Psoas muscle (tissue), 8 donors: ENCODE measurements around the gene EEF1E1. TPM values are rescaled to one million over a fixed set of nuclear protein-coding genes. Genes with fewer than 3 reads are reported as not detected.

ENCODE experiments used
- ATAC-seq, 4 donors: fragments of 200-7000 bp; cut with Tn5 transposase; one replicate each; pipeline ENCODE4 v1.9.1; 2020; ENCODE audit warnings: moderate library complexity in 3 of 4, mild to moderate bottlenecking in 2 of 4
- DNase-seq, 2 donors: peaks; one replicate each; pipeline ENCODE4 v3.0.0-alpha.2; 2020
- H3K27ac ChIP-seq: fragments of 200-600 bp; one replicate; pipeline ENCODE4 v1.8.0; 2022
- H3K27me3 ChIP-seq, 3 donors: fragments of 200-600 bp in 1 of 3; one replicate each; pipeline versions ENCODE4 v1.6.1 to v1.8.0; 2013 to 2022; ENCODE audit warnings: low read length in 2 of 3, mild to moderate bottlenecking in 2 of 3, moderate library complexity in 1 of 3; ENCODE audit not compliant: insufficient read depth in 3 of 3
- H3K36me3 ChIP-seq, 2 donors: fragments of 200-600 bp in 1 of 2; one replicate each; pipeline versions ENCODE4 v1.6.1 to v1.8.0; 2013 to 2022; ENCODE audit warnings: low read depth in 1 of 2, mild to moderate bottlenecking in 1 of 2, moderate library complexity in 1 of 2; ENCODE audit not compliant: insufficient read depth in 1 of 2
- H3K4me1 ChIP-seq: fragments of 200-600 bp; one replicate; pipeline ENCODE4 v1.8.0; 2022
- H3K4me3 ChIP-seq: fragments of 200-600 bp; one replicate; pipeline ENCODE4 v1.8.0; 2022; ENCODE audit warnings: mild to moderate bottlenecking
- H3K9me3 ChIP-seq: fragments of 200-600 bp; one replicate; pipeline ENCODE4 v1.8.0; 2022
- WGBS, 3 donors: extraction: QIAGEN DNeasy Blood & Tissue Kit; methylation state at CpG; one replicate each; pipeline versions ENCODE4 v1.1.6 to v1.1.7; 2013; 5-methylcytosine and 5-hydroxymethylcytosine counted together
- intact Hi-C, 2 donors: fragments of 100-400 bp; cut with DNase I; formaldehyde crosslinking; loops; one replicate each; pipeline versions ENCODE4 v1.11.0 to v1.14.2; 2022
- polyA plus RNA-seq, 3 donors: library from polyadenylated mRNA; stranded (reverse); fragments of 200-250 nt; gene quantifications; one replicate each; pipeline ENCODE4 v1.2.3, GENCODE V29; 2013
- total RNA-seq, 4 donors: library from RNA; stranded (reverse); fragmentation: NEBNext Ultra II Directional in 2 of 4; extraction: Animal tissue kit (Norgen Biotek cat#: 25700) in 2 of 4; gene quantifications; one replicate each; pipeline versions ENCODE4 v1.2.1 to v1.2.4, GENCODE V29; 2021 to 2023
- TF ChIP-seq, protein P1 (sequence below): fragments of 200-600 bp; IDR thresholded peaks from one replicate; pipeline ENCODE4 v1.8.0; 2022; ENCODE audit warnings: antibody characterized with exemption
- donor health status: healthy with polysubstance abuse.
- donor health status: DM: no; HTN: no; CAD: no; lungs with moderate emphysema.
- donor health status: Bipolar disorder and iron deficiency.
- donor health status: healthy.
- donor health status: DM: yes; HTN: yes; CAD: no.
- donor health status: DM: no; HTN: no; CAD: no.
- donor health status: DM: no; HTN: no; CAD: no.
- donor health status: DM: yes; HTN: yes; CAD: no.

EEF1E1 gene
- total and polyA plus RNA-seq, 7 donors: 12.8 to 24.6 (median 14.0) TPM

DNA sequence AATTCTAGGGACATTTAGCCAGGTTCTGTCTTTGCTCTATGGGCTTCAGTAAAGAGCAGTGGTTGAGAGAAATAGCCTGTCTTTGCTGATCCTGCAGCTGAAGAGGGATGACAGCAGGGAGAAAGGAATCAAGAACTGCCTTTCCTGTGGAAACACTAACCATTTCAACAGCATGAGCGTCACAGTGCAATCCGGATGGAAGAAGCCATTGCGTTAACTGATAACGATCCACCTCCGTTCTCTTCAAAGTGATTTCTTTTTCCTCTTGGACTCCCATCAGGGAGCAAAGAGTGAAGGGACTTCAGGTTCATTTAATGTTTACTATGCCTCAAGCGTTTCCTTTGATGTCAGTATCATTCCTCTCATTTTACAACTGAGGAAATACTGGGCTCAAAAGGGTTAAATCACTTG, 35.2 kb upstream of the EEF1E1 start:
- no peaks in the 10 kb centered on the region for H3K36me3 ChIP-seq
- 31 to 38% (median 34%) methylated on average over 6 of the region's 6 CpGs for WGBS, 3 donors
- H3K27ac ChIP-seq: no peak overlapping the region
- DNase-seq (no peak), ATAC-seq (no peak)
- no peaks in the 10 kb centered on the region for H3K9me3 ChIP-seq
- TF ChIP-seq, protein P1, sequence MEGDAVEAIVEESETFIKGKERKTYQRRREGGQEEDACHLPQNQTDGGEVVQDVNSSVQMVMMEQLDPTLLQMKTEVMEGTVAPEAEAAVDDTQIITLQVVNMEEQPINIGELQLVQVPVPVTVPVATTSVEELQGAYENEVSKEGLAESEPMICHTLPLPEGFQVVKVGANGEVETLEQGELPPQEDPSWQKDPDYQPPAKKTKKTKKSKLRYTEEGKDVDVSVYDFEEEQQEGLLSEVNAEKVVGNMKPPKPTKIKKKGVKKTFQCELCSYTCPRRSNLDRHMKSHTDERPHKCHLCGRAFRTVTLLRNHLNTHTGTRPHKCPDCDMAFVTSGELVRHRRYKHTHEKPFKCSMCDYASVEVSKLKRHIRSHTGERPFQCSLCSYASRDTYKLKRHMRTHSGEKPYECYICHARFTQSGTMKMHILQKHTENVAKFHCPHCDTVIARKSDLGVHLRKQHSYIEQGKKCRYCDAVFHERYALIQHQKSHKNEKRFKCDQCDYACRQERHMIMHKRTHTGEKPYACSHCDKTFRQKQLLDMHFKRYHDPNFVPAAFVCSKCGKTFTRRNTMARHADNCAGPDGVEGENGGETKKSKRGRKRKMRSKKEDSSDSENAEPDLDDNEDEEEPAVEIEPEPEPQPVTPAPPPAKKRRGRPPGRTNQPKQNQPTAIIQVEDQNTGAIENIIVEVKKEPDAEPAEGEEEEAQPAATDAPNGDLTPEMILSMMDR: no peak
- no peak overlapping the region for H3K4me3 ChIP-seq
- no peaks in the 10 kb centered on the region for H3K4me1 ChIP-seq
- intact Hi-C loops: no loop called here
- peaks cover 0 to 4% (median 2%) of the 10 kb centered on the region in 3 donors for H3K27me3 ChIP-seq

DNA sequence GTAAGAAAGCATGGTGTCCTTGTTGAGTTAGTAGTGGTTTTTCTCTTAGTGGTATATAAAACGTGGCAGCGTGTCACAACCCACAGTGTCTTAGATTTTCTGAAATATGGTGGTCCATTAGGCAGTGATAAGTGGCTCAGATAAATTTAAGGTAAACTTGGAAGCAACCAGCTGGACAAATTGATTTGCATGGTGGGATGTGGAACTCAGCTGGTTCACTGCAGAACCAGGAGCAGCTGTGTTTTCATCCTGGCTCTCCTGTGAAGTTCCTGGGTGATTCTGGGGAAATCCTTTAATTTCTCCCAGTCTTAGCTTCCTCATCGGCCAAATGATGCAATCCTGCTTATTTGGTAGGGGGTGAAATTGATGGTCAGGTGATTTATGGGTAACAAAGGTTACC, 32.9 kb upstream of the EEF1E1 start:
- DNase-seq (no peak), ATAC-seq (no peak)
- 31 to 53% (median 40%) methylated on average over 3 of the region's 3 CpGs for WGBS, 3 donors
- TF ChIP-seq, protein P1: no peak
- Histone ChIP-seq H3K4me1 (no peaks in the 10 kb centered on the region), H3K27me3 (peaks cover 0 to 4% (median 2%) of the 10 kb centered on the region in 3 donors), H3K36me3 (no peaks in the 10 kb centered on the region), H3K27ac (no peak overlapping the region), H3K9me3 (no peaks in the 10 kb centered on the region), H3K4me3 (no peak overlapping the region)
- intact Hi-C loops: no loop called here

DNA sequence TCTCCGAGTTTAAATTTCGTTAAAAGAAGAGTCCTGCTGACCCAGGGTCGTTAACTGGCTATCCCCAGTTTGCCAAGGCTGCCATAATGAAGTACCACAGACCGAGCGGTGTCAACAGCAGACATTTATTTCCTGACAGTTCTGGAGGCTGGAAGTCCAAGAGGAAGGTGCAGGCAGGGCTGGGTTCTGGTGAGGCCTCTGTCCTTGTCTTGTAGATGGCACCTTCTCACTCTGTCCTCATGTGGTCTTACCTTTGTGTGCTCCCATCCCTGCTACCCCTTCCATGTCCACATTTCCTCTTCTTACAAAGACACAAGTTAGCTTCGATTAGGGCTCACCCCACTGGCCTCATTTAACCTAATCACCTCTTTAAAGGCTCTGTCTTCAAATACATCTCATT, 29.8 kb upstream of the EEF1E1 start:
- no peak overlapping the region for H3K4me3 ChIP-seq
- no peak overlapping the region for H3K27ac ChIP-seq
- H3K36me3 ChIP-seq: no peaks in the 10 kb centered on the region
- DNase-seq (no peak), ATAC-seq (no peak)
- intact Hi-C loops: no loop called here
- WGBS, 3 donors: 72 to 80% (median 74%) methylated on average over 6 of the region's 6 CpGs
- no peaks in the 10 kb centered on the region for H3K4me1 ChIP-seq
- no peaks in the 10 kb centered on the region for H3K9me3 ChIP-seq
- no peaks in the 10 kb centered on the region for H3K27me3 ChIP-seq
- TF ChIP-seq, protein P1: no peak

DNA sequence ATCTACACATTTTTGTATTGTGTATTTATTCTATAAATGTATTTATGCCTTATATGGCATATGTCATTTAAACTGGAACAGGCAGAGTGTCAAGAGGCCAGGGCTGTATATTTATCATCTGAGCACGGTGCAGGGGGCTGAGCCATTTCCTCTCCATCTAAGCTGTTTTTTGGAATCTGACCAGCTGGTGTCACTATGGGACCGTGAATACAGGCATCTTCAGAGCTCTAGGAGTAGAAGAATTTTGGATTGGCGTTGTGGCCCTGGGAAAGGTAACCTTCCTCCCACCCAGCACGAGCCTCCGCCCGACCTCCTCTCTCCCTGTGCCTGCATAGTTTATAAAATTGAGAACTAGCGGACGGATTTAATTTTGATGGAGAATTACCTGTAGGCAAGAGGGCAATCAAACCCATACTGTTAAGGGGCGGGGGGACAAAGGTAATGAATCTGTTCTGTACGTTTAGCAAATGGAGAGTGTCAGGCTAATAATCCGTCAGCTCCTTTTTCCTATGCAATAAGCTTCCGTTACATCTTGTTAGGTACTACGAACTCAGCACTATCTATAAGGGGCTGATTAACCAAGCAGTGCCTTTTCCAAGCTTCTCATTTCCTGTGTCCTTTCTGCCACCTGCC, 29.0 kb upstream of the EEF1E1 start:
- H3K9me3 ChIP-seq: no peaks in the 10 kb centered on the region
- no peak for ATAC-seq
- H3K27ac ChIP-seq: no peak overlapping the region
- DNase-seq: no peak
- whole genome bisulfite sequencing, 3 donors: 28 to 32% (median 29%) methylated on average over 13 of the region's 13 CpGs
- no peak overlapping the region for H3K4me3 ChIP-seq
- no peaks in the 10 kb centered on the region for H3K36me3 ChIP-seq
- intact Hi-C loops: loop anchor here in 1 of 2 donors (2.0 kb wide), 1 partner anchor 87 kb away; no protein-coding TSS in a partner anchor
- TF ChIP-seq, protein P1: peak; percentile 12
- no peaks in the 10 kb centered on the region for H3K4me1 ChIP-seq
- H3K27me3 ChIP-seq: no peaks in the 10 kb centered on the region

DNA sequence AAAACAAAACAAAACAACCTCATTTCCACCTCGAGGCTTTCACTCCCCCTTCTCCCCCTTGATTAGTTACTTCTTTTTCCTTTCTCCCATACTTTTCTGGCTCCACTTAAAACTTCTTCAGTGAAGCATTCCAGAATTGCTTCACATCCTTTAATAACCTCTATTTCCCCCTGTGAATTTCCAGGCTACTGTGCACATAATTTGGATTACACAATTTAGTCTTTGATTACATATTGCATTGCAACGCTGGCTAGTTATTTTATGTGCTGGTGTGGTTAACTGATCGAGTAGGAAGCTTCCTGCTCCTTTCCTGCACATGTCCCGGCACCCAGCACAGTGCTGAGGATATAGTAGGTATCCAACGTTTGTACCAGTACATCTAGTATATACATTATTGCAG, 28.1 kb upstream of the EEF1E1 start:
- Histone ChIP-seq H3K36me3 (no peaks in the 10 kb centered on the region), H3K4me3 (no peak overlapping the region), H3K27me3 (no peaks in the 10 kb centered on the region), H3K9me3 (no peaks in the 10 kb centered on the region), H3K4me1 (no peaks in the 10 kb centered on the region), H3K27ac (no peak overlapping the region)
- no peak for ATAC-seq
- TF ChIP-seq, protein P1: no peak
- 44 to 53% (median 51%) methylated on average over 5 of the region's 5 CpGs for WGBS, 3 donors
- no peak for DNase-seq
- intact Hi-C loops: loop anchor here in 1 of 2 donors (2.0 kb wide), 1 partner anchor 88 kb away; no protein-coding TSS in a partner anchor
